Left colon (tissue), 2 donors: ENCODE data around the gene TAF8. TPM values are rescaled to one million over a fixed set of nuclear protein-coding genes. Genes with fewer than 3 reads are reported as not detected.
A peak's percentile ranks its signal among the peaks of the same experiment; 100 is the strongest.

ENCODE experiments used
- ATAC-seq: fragments of 200-7000 bp; cut with Tn5 transposase; one replicate; pipeline ENCODE4 v1.9.1; 2020; ENCODE audit warnings: mild to moderate bottlenecking, moderate library complexity
- DNase-seq, 2 donors: peaks; one replicate each; pipeline ENCODE4 v3.0.0-alpha.2; 2020
- intact Hi-C, 2 donors: fragments of 100-400 bp; cut with DNase I in 1 of 2; cut with micrococcal nuclease in 1 of 2; formaldehyde crosslinking; loops; one replicate each; pipeline versions ENCODE4 v1.11.2 to v1.14.0; 2022; cut with DNase I, micrococcal nuclease
- total RNA-seq, 2 donors: library from RNA; stranded (reverse); fragmentation: NEBNext Ultra II Directional; extraction: Animal tissue kit (Norgen Biotek cat#: 25700); gene quantifications; one replicate each; pipeline ENCODE4 v1.2.1, GENCODE V29; 2021
- donor health status: DM: no; HTN: no; CAD: no.
- donor health status: DM: yes; HTN: yes; CAD: no.

The TAF8 gene
- total RNA-seq, 2 donors from 2014 or later, result 19.0 to 19.7 TPM

- intact Hi-C loops, result no loop called here
- ATAC-seq, result no peak
- DNase-seq, result no peak
These were observed 55.4 kb downstream of the TAF8 start for GRCh38 chr6:42105709-42106108.

- DNase-seq, result no peak
- no peak for ATAC-seq
- intact Hi-C loops, result no loop called here
These were observed 56.0 kb downstream of the TAF8 start for GRCh38 chr6:42106112-42107023.

GRCh38 chr6:42108071-42108470, 57.7 kb downstream of the TAF8 start:
- ATAC-seq (no peak), DNase-seq (no peak)
- intact Hi-C loops, result no loop called here

- ATAC-seq, result no peak
- intact Hi-C loops, result no loop called here
- no peak for DNase-seq
These were observed 60.4 kb downstream of the TAF8 start for GRCh38 chr6:42110683-42111082.

GRCh38 chr6:42112351-42112750, 62.0 kb downstream of the TAF8 start:
- ATAC-seq (no peak), DNase-seq (no peak)
- intact Hi-C loops, result no loop called here

GRCh38 chr6:42113936-42114636, 63.8 kb downstream of the TAF8 start:
- ATAC-seq (peak; percentile 50), DNase-seq (no peak)
- intact Hi-C loops, result no loop called here

- ATAC-seq, result peak; percentile 17
- intact Hi-C loops, result no loop called here
- no peak for DNase-seq
These were observed 67.5 kb downstream of the TAF8 start for GRCh38 chr6:42117843-42118161.

- intact Hi-C loops, result no loop called here
- peak; percentile 73 for ATAC-seq
- peak; percentile 85 to 91 for DNase-seq
These were observed 68.1 kb downstream of the TAF8 start for GRCh38 chr6:42118162-42119001.

- ATAC-seq (peak; percentile 11), DNase-seq (no peak)
These were observed 70.9 kb downstream of the TAF8 start for GRCh38 chr6:42120895-42121865.

GRCh38 chr6:42123379-42124103, 73.2 kb downstream of the TAF8 start:
- DNase-seq (no peak), ATAC-seq (no peak)
- intact Hi-C loops, result no loop called here

More at GRCh38 chr6:42120895-42121865, 70.9 kb downstream of the TAF8 start:
- intact Hi-C loops, result no loop called here

GRCh38 chr6:42124223-42124836, 74.0 kb downstream of the TAF8 start:
- intact Hi-C loops, result no loop called here
- DNase-seq, result no peak

GRCh38 chr6:42125231-42125630, 74.9 kb downstream of the TAF8 start:
- no peak for DNase-seq
- no peak for ATAC-seq
- intact Hi-C loops, result no loop called here

More at GRCh38 chr6:42124223-42124836, 74.0 kb downstream of the TAF8 start:
- ATAC-seq, result peak; percentile 4

GRCh38 chr6:42125663-42126062, 75.3 kb downstream of the TAF8 start:
- no peak for DNase-seq
- intact Hi-C loops, result no loop called here
- no peak for ATAC-seq

- DNase-seq, result no peak
- ATAC-seq, result no peak
- intact Hi-C loops, result no loop called here
These were observed 78.4 kb downstream of the TAF8 start for GRCh38 chr6:42128460-42129359.

GRCh38 chr6:42129360-42129676, 79.0 kb downstream of the TAF8 start:
- intact Hi-C loops, result no loop called here
- ATAC-seq (no peak), DNase-seq (no peak)

- intact Hi-C loops, result no loop called here
- DNase-seq, result no peak
- ATAC-seq, result no peak
These were observed 81.2 kb downstream of the TAF8 start for GRCh38 chr6:42131531-42131930.
